ENCODE measurements around the gene TXK. TPM values are rescaled to one million over a fixed set of nuclear protein-coding genes. Genes with fewer than 3 reads are reported as not detected.

TXK gene
- total RNA-seq, 3 donors from 2014 or later: 1.8 to 3.1 (median 2.4) TPM

- Histone ChIP-seq H3K9me3 (peaks cover 14% of the 10 kb centered on the region), H3K4me1 (ENCODE audit: low read depth) (no peaks in the 10 kb centered on the region), H3K4me3 (no peak overlapping the region), H3K36me3 (ENCODE audit: low read depth) (no peaks in the 10 kb centered on the region)
- intact Hi-C loops (cut with DNase I, micrococcal nuclease): no loop called here
- TF ChIP-seq CTCF (IDR thresholded peaks at IDR 0.05): no peak
- DNase-seq (no peak), ATAC-seq (no peak)
These were observed 15.8 kb upstream of the TXK start for GRCh38 chr4:48149827-48150370.

- no peak overlapping the region for H3K4me3 ChIP-seq
- H3K36me3 ChIP-seq (ENCODE audit: low read depth): no peaks in the 10 kb centered on the region
- H3K9me3 ChIP-seq: no peaks in the 10 kb centered on the region
- ATAC-seq: no peak
- DNase-seq: no peak
- H3K4me1 ChIP-seq (ENCODE audit: low read depth): no peaks in the 10 kb centered on the region
- no peak for TF ChIP-seq CTCF (IDR thresholded peaks at IDR 0.05)
- intact Hi-C loops (cut with DNase I, micrococcal nuclease): no loop called here
These were observed 13.6 kb upstream of the TXK start for GRCh38 chr4:48147621-48148020.

- DNase-seq (no peak), ATAC-seq (peak; percentile 61)
- no peaks in the 10 kb centered on the region for H3K9me3 ChIP-seq
- TF ChIP-seq CTCF (IDR thresholded peaks at IDR 0.05): peak; percentile 22
- H3K4me3 ChIP-seq: no peak overlapping the region
- intact Hi-C loops (cut with DNase I, micrococcal nuclease): no loop called here
- no peaks in the 10 kb centered on the region for H3K36me3 ChIP-seq (ENCODE audit: low read depth)
- H3K4me1 ChIP-seq (ENCODE audit: low read depth): no peaks in the 10 kb centered on the region
These were observed 7.0 kb upstream of the TXK start for GRCh38 chr4:48141048-48141447.

- Histone ChIP-seq H3K36me3 (ENCODE audit: low read depth) (no peaks in the 10 kb centered on the region), H3K4me3 (no peak overlapping the region), H3K9me3 (no peaks in the 10 kb centered on the region), H3K4me1 (ENCODE audit: low read depth) (no peaks in the 10 kb centered on the region)
- DNase-seq (no peak), ATAC-seq (no peak)
- intact Hi-C loops (cut with DNase I, micrococcal nuclease): no loop called here
- no peak for TF ChIP-seq CTCF (IDR thresholded peaks at IDR 0.05)
These were observed 5.6 kb upstream of the TXK start for GRCh38 chr4:48139691-48140090.

- TF ChIP-seq CTCF (IDR thresholded peaks at IDR 0.05): no peak
- ATAC-seq (peak; percentile 79), DNase-seq (peak in 1 of 3 donors; percentile 19)
- no peaks in the 10 kb centered on the region for H3K4me1 ChIP-seq (ENCODE audit: low read depth)
- H3K4me3 ChIP-seq: no peak overlapping the region
- H3K36me3 ChIP-seq (ENCODE audit: low read depth): no peaks in the 10 kb centered on the region
- no peaks in the 10 kb centered on the region for H3K9me3 ChIP-seq
- intact Hi-C loops (cut with DNase I, micrococcal nuclease): no loop called here
These were observed 4.9 kb upstream of the TXK start for GRCh38 chr4:48138936-48139335.

GRCh38 chr4:48138511-48138910 is 4.5 kb upstream of the TXK start:
- DNase-seq: no peak
- ATAC-seq: no peak
- intact Hi-C loops (cut with DNase I, micrococcal nuclease): no loop called here
- Histone ChIP-seq H3K36me3 (ENCODE audit: low read depth) (no peaks in the 10 kb centered on the region), H3K4me1 (ENCODE audit: low read depth) (no peaks in the 10 kb centered on the region), H3K4me3 (no peak overlapping the region), H3K9me3 (no peaks in the 10 kb centered on the region)
- TF ChIP-seq CTCF (IDR thresholded peaks at IDR 0.05): no peak
